ENCODE measurements around the gene MFAP5. TPM values are rescaled to one million over a fixed set of nuclear protein-coding genes. Genes with fewer than 3 reads are reported as not detected.

Gene MFAP5
- total RNA-seq, 4 donors from 2014 or later: 1.2 to 51.7 (median 16.9) TPM

- TF ChIP-seq POLR2A (IDR thresholded peaks at IDR 0.05) (peak in 1 of 4 donors; percentile 26), CTCF (IDR thresholded peaks at IDR 0.05) (no peak)
- no peaks in the 10 kb centered on the region for H3K36me3 ChIP-seq
- no peak overlapping the region for H3K4me3 ChIP-seq
- H3K9me3 ChIP-seq: no peaks in the 10 kb centered on the region
- WGBS, 2 donors: 33 to 37% methylated on average over 5 of the region's 5 CpGs
- DNase-seq: no peak
- H3K27ac ChIP-seq: peak overlapping the region in 1 of 4 donors; percentile 7
- intact Hi-C loops (cut with DNase I): no loop called here
- peaks cover 0 to 44% (median 0%) of the 10 kb centered on the region in 4 donors for H3K27me3 ChIP-seq
- H3K4me1 ChIP-seq: peaks cover 0 to 2% (median 0%) of the 10 kb centered on the region in 3 donors
Measured at GRCh38 chr12:8644345-8645248, 18.0 kb downstream of the MFAP5 start.

GRCh38 chr12:8642775-8643174 lies 19.9 kb downstream of the MFAP5 start:
- WGBS, 2 donors: 82 to 91% methylated on average over 1 of the region's 1 CpG
- no peak overlapping the region for H3K4me3 ChIP-seq
- no peak for TF ChIP-seq POLR2A (IDR thresholded peaks at IDR 0.05)
- no peak for TF ChIP-seq CTCF (IDR thresholded peaks at IDR 0.05)
- H3K9me3 ChIP-seq: no peaks in the 10 kb centered on the region
- no peak for DNase-seq
- H3K27me3 ChIP-seq: peaks cover 0 to 26% (median 0%) of the 10 kb centered on the region in 4 donors
- H3K36me3 ChIP-seq: no peaks in the 10 kb centered on the region
- intact Hi-C loops (cut with DNase I): no loop called here
- no peak overlapping the region for H3K27ac ChIP-seq
- H3K4me1 ChIP-seq: peaks cover 0 to 12% (median 0%) of the 10 kb centered on the region in 3 donors

GRCh38 chr12:8639936-8640335 lies 22.7 kb downstream of the MFAP5 start:
- no peak for DNase-seq

GRCh38 chr12:8638951-8639350 lies 23.7 kb downstream of the MFAP5 start:
- no peak for DNase-seq
- WGBS, 2 donors: 39 to 54% methylated on average over 4 of the region's 4 CpGs
- Histone ChIP-seq H3K4me3 (no peak overlapping the region), H3K9me3 (no peaks in the 10 kb centered on the region), H3K27ac (no peak overlapping the region), H3K36me3 (no peaks in the 10 kb centered on the region), H3K4me1 (peaks cover 0 to 28% (median 0%) of the 10 kb centered on the region in 3 donors), H3K27me3 (peaks cover 0 to 16% (median 0%) of the 10 kb centered on the region in 4 donors)
- intact Hi-C loops (cut with DNase I): no loop called here
- TF ChIP-seq CTCF (IDR thresholded peaks at IDR 0.05): no peak
- no peak for TF ChIP-seq POLR2A (IDR thresholded peaks at IDR 0.05)

More at GRCh38 chr12:8639936-8640335, 22.7 kb downstream of the MFAP5 start:
- no peaks in the 10 kb centered on the region for H3K9me3 ChIP-seq
- H3K27me3 ChIP-seq: peaks cover 0 to 7% (median 0%) of the 10 kb centered on the region in 4 donors
- H3K36me3 ChIP-seq: no peaks in the 10 kb centered on the region
- TF ChIP-seq POLR2A (IDR thresholded peaks at IDR 0.05): no peak
- no peak for TF ChIP-seq CTCF (IDR thresholded peaks at IDR 0.05)
- H3K4me3 ChIP-seq: no peak overlapping the region
- intact Hi-C loops (cut with DNase I): no loop called here
- 75 to 78% methylated on average over 2 of the region's 2 CpGs for WGBS, 2 donors
- H3K27ac ChIP-seq: no peak overlapping the region
- H3K4me1 ChIP-seq: peaks cover 0 to 28% (median 0%) of the 10 kb centered on the region in 3 donors

- TF ChIP-seq POLR2A (IDR thresholded peaks at IDR 0.05): no peak
- TF ChIP-seq CTCF (IDR thresholded peaks at IDR 0.05): no peak
- Histone ChIP-seq H3K27me3 (peaks cover 0 to 16% (median 0%) of the 10 kb centered on the region in 4 donors), H3K36me3 (no peaks in the 10 kb centered on the region), H3K9me3 (no peaks in the 10 kb centered on the region), H3K27ac (no peak overlapping the region), H3K4me3 (no peak overlapping the region), H3K4me1 (peaks cover 0 to 28% (median 0%) of the 10 kb centered on the region in 3 donors)
- 53 to 79% methylated on average over 4 of the region's 4 CpGs for WGBS, 2 donors
- DNase-seq: no peak
- intact Hi-C loops (cut with DNase I): no loop called here
Measured at GRCh38 chr12:8637666-8638065, 25.0 kb downstream of the MFAP5 start.

Data from esophagus squamous epithelium (tissue), 5 donors.